ENCODE measurements around the gene CLSTN1. TPM values are rescaled to one million over a fixed set of nuclear protein-coding genes. Genes with fewer than 3 reads are reported as not detected.

CLSTN1 gene
- total and polyA plus RNA-seq, 8 donors, result 73.1 to 120 (median 107) TPM

GRCh38 chr1:9737057-9737456 lies 86.7 kb downstream of the CLSTN1 start:
- Histone ChIP-seq H3K4me1 (no peaks in the 10 kb centered on the region), H3K27ac (no peak overlapping the region), H3K27me3 (no peaks in the 10 kb centered on the region), H3K9me3 (no peaks in the 10 kb centered on the region), H3K36me3 (peaks cover 0 to 97% of the 10 kb centered on the region in 2 donors), H3K4me3 (no peak overlapping the region)
- DNase-seq (peak in 2 of 4 donors; percentile 64 to 69), ATAC-seq (peak; percentile 67)
- intact Hi-C loops (cut with DNase I), result no loop called here
- no peak for TF ChIP-seq CTCF (IDR thresholded peaks at IDR 0.05)

- no peak for ATAC-seq
These were observed 87.5 kb downstream of the CLSTN1 start for GRCh38 chr1:9736241-9736640.

GRCh38 chr1:9735800-9736199 lies 88.0 kb downstream of the CLSTN1 start:
- intact Hi-C loops (cut with DNase I), result no loop called here
- Histone ChIP-seq H3K36me3 (peaks cover 0 to 97% of the 10 kb centered on the region in 2 donors), H3K4me3 (no peak overlapping the region), H3K4me1 (peaks cover 0 to 4% of the 10 kb centered on the region in 2 donors), H3K27ac (no peak overlapping the region), H3K9me3 (no peaks in the 10 kb centered on the region), H3K27me3 (no peaks in the 10 kb centered on the region)
- no peak for TF ChIP-seq CTCF (IDR thresholded peaks at IDR 0.05)
- peak in 1 of 4 donors; percentile 31 for DNase-seq
- no peak for ATAC-seq

More at GRCh38 chr1:9736241-9736640, 87.5 kb downstream of the CLSTN1 start:
- Histone ChIP-seq H3K27me3 (no peaks in the 10 kb centered on the region), H3K4me3 (no peak overlapping the region), H3K36me3 (peaks cover 0 to 97% of the 10 kb centered on the region in 2 donors), H3K4me1 (peaks cover 0 to under 1% of the 10 kb centered on the region in 2 donors), H3K9me3 (no peaks in the 10 kb centered on the region), H3K27ac (no peak overlapping the region)
- DNase-seq, result peak in 1 of 4 donors; percentile 5
- TF ChIP-seq CTCF (IDR thresholded peaks at IDR 0.05), result no peak
- intact Hi-C loops (cut with DNase I), result no loop called here

GRCh38 chr1:9733160-9733789 lies 90.5 kb downstream of the CLSTN1 start:
- ATAC-seq (no peak), DNase-seq (peak in 1 of 4 donors; percentile 54)
- no peak overlapping the region for H3K4me3 ChIP-seq
- H3K36me3 ChIP-seq, result peaks cover 0 to 100% of the 10 kb centered on the region in 2 donors
- H3K27ac ChIP-seq, result no peak overlapping the region
- no peak for TF ChIP-seq CTCF (IDR thresholded peaks at IDR 0.05)
- intact Hi-C loops (cut with DNase I), result no loop called here
- no peaks in the 10 kb centered on the region for H3K9me3 ChIP-seq
- H3K4me1 ChIP-seq, result peaks cover 0 to 6% of the 10 kb centered on the region in 2 donors
- H3K27me3 ChIP-seq, result no peaks in the 10 kb centered on the region

GRCh38 chr1:9732123-9732971 lies 91.4 kb downstream of the CLSTN1 start:
- DNase-seq, result peak in 1 of 4 donors; percentile 32
- H3K4me3 ChIP-seq, result no peak overlapping the region
- no peaks in the 10 kb centered on the region for H3K27me3 ChIP-seq
- peaks cover 0 to 6% of the 10 kb centered on the region in 2 donors for H3K4me1 ChIP-seq
- H3K36me3 ChIP-seq, result peaks cover 0 to 100% of the 10 kb centered on the region in 2 donors
- no peak overlapping the region for H3K27ac ChIP-seq
- intact Hi-C loops (cut with DNase I), result no loop called here
- no peaks in the 10 kb centered on the region for H3K9me3 ChIP-seq
- no peak for ATAC-seq
- TF ChIP-seq CTCF (IDR thresholded peaks at IDR 0.05), result no peak
